Measurements from ENCODE around the gene OVCH1.
"Not testable (repeated sequence)": the region's sequence is repeated elsewhere in the genome, so short reads cannot be mapped to it uniquely, and the experiment has no call there.

Gene OVCH1

DNA sequence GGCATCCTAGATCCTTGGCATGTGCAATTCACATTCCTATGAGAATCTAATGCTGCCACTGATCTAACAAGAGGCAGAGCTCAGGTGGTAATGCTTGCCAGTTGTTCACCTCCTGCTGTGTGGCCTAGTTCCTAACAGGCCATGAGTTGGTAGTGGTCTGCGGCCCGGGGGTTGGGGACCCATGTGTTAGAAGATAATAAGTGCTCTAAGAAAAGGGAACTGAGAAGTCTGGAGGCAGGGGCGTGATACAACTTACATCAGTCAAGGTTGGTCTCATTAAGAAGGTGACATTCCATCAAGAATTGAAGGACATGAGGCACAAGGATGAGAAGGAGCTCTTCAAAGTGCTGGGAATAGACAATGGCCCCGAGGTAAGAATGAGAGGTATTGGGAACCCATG, 49.3 kb downstream of the OVCH1 start:
- CTCF ChIA-PET = no interaction called here
- POLR2A ChIA-PET = interaction anchor here (0.6 kb wide), 1 partner anchor 387 kb away, joined by 4 read pairs; no protein-coding TSS in a partner anchor
- DNase-seq (ENCODE audit: extremely low spot score) = no peak
- TF ChIP-seq, protein P1, sequence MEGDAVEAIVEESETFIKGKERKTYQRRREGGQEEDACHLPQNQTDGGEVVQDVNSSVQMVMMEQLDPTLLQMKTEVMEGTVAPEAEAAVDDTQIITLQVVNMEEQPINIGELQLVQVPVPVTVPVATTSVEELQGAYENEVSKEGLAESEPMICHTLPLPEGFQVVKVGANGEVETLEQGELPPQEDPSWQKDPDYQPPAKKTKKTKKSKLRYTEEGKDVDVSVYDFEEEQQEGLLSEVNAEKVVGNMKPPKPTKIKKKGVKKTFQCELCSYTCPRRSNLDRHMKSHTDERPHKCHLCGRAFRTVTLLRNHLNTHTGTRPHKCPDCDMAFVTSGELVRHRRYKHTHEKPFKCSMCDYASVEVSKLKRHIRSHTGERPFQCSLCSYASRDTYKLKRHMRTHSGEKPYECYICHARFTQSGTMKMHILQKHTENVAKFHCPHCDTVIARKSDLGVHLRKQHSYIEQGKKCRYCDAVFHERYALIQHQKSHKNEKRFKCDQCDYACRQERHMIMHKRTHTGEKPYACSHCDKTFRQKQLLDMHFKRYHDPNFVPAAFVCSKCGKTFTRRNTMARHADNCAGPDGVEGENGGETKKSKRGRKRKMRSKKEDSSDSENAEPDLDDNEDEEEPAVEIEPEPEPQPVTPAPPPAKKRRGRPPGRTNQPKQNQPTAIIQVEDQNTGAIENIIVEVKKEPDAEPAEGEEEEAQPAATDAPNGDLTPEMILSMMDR (IDR thresholded peaks at IDR 0.05; ENCODE audit: control extremely low read depth, extremely low read depth, low read depth, missing control alignments) = no peak

DNA sequence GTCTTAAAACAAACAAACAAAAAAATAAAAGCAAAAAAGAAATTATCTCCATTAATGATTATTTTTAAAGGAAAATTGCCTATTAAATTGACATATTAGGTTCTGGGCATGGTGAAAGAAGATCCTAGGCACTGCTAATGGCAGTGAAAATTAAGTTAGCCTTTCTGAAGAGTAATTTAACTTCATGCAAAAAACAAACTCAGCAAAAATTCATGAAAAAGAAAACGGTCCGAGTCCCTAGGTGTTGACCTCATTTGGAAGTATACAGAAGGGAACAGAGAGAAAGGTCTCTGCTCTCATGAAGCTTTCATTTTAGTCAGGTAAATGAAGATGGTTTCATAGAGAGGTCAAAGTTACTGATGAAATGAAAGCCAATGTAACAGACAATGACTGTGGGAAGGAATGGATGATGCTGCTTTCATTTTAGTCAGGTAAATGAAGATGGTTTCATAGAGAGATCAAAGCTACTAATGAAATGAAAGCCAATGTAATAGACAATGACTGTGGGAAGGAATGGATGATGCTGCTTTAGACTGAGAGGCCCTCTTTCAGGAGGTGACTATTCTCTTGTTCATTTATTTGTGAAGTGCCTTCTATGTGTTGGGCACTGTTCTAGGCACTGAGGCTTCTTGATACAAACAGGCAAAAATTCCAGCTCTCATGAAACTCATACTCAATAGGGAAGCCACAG, 50.1 kb downstream of the OVCH1 start:
- ChIA-PET CTCF (no interaction called here), POLR2A (no interaction called here)
- no peak for DNase-seq (ENCODE audit: extremely low spot score)
- TF ChIP-seq, protein P1 (IDR thresholded peaks at IDR 0.05; ENCODE audit: control extremely low read depth, extremely low read depth, low read depth, missing control alignments) = no peak

DNA sequence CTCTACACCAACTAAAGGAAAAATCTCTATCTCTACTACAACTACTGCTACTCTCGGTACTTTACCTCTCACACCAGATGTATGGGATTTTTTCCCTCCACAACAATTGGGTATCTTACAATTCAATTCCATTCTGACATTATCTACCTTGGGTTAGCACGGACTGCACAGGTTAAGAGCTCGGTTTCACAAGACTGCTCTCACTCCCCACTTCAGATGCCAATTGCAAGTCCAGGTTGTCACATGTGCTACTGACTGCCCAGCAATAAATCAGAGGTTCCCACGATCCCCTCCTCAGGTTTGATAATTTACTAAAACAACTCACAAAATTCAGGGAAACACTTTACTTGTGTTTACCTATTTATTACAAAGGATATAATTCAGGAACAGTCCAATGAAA, 58.0 kb downstream of the OVCH1 start:
- TF ChIP-seq, protein P1 (IDR thresholded peaks at IDR 0.05; ENCODE audit: control extremely low read depth, extremely low read depth, low read depth, missing control alignments) = no peak
- POLR2A ChIA-PET = no interaction called here
- DNase-seq (ENCODE audit: extremely low spot score) = no peak
- CTCF ChIA-PET = interaction anchor here (1.3 kb wide), 1 partner anchor 9 kb away, joined by 4 read pairs; no protein-coding TSS in a partner anchor

DNA sequence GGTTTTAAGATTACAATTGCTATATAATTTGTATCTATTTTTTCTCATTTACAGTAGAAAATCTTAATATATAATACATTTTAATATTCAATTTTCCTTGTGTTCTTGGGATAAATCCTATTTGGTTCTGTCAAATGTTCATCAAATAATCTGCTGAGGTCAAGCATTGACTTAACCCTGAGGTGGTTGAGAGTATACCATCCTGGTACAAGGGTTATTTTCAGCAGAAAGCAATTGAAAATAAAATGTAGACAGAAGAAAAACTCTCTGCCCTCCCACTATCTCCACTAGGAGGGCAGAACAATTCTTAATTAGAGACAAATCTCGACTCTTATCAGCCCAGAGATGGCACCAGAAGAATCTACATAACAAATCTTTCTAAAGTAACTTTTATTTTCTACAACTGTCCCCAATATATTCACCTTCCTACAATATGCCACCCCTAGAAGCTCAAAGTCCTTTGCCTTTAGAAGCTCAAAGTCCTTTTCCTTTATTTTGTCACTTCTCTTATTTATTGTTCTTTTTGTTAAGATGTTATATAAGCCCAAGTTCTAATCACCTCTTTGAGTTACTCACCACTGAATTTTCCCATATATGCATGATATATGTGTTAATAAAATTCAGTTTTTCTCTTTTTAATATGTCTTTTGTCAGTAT, 58.6 kb downstream of the OVCH1 start:
- ChIA-PET POLR2A (no interaction called here), CTCF (interaction anchor here (1.3 kb wide), 1 partner anchor 8 kb away, joined by 4 read pairs; no protein-coding TSS in a partner anchor)
- DNase-seq (ENCODE audit: extremely low spot score) = no peak
- TF ChIP-seq, protein P1 (IDR thresholded peaks at IDR 0.05; ENCODE audit: control extremely low read depth, extremely low read depth, low read depth, missing control alignments) = no peak

DNA sequence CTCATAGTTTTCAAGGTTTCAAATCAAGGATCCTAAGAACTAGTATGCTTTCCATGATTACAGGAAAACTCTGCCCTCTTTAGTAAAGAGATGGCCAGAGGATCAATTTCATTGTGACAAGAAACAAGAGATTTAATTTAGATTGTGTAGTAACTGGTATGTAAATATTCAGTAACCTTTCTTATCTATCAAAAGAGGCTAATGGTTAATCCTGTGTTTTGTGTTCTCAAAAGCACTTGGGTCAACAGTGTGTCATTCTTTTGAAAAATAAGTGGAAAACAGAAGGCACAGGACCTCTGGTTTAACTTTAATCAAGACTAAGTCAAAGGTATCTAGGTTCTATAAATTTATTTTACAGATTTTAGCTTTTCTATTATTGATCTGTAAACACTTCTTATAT, 59.9 kb downstream of the OVCH1 start:
- TF ChIP-seq, protein P1 (IDR thresholded peaks at IDR 0.05; ENCODE audit: control extremely low read depth, extremely low read depth, low read depth, missing control alignments) = no peak
- CTCF ChIA-PET = no interaction called here
- no peak for DNase-seq (ENCODE audit: extremely low spot score)
- POLR2A ChIA-PET = no interaction called here

DNA sequence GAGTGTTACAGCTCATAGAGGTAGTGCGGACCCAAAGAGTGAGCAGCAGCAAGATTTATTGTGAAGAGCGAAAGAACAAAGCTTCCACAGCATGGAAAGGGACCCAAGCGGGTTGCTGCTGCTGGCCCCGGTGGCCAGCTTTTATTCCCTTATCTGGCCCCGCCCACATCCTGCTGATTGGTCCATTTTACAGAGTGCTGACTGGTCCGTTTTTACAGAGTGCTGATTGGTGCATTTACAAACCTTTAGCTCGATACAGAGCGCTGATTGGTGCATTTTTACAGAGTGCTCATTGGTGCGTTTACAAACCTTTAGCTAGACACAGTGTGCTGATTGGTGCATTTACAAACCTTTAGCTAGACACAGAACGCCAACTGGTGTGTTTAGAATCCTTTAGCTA, 60.7 kb downstream of the OVCH1 start:
- POLR2A ChIA-PET; DNase-seq (ENCODE audit: extremely low spot score); CTCF ChIA-PET: not testable (repeated sequence)

DNA sequence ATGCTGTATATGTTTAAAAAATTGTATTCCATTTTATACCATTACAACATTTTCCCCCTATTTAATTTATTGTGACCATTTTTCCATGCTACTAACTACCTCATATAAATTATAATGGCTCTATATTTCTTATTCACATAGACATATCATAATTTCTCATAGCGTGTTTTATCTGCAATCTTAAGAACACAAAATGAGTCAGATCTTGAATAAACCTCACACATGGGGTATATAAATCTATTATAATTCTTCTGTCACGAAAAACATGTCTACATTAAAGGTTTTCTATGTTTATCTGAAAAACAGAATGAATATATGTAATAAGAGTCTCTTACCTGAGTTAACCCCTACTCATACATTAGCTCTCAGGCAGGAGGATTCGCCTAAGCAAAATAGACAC, 66.0 kb downstream of the OVCH1 start:
- CTCF ChIA-PET = no interaction called here

More for the DNA sequence above, 66.0 kb downstream of the OVCH1 start:
- DNase-seq (ENCODE audit: extremely low spot score) = no peak
- TF ChIP-seq, protein P1 (IDR thresholded peaks at IDR 0.05; ENCODE audit: control extremely low read depth, extremely low read depth, low read depth, missing control alignments) = no peak
- POLR2A ChIA-PET = no interaction called here
